Activated CD4-positive, alpha-beta T cell treated with anti-CD3 and anti-CD28 coated beads, Interleukin-2, amount 10 ng/mL, durations not matched to agents 24 days and 14 days (primary cell): ENCODE results near the gene EXD2. TPM values are rescaled to one million over a fixed set of nuclear protein-coding genes. Genes with fewer than 3 reads are reported as not detected.

Source experiments
- DNase-seq: peaks from one replicate; pipeline ENCODE4 v3.0.0; 2022
- H3K27ac Mint-ChIP-seq: one replicate; pipeline ENCODE4 v1.8.0; 2022; ENCODE audit warnings: mild to moderate bottlenecking, mixed read lengths
- H3K27me3 Mint-ChIP-seq: one replicate; pipeline ENCODE4 v1.8.0; 2022; ENCODE audit warnings: mixed read lengths
- H3K36me3 Mint-ChIP-seq: one replicate; pipeline ENCODE4 v1.8.0; 2022; ENCODE audit warnings: low read depth, mild to moderate bottlenecking, mixed read lengths
- H3K4me1 Mint-ChIP-seq: one replicate; pipeline ENCODE4 v1.8.0; 2021; ENCODE audit warnings: mixed read lengths
- H3K4me3 Mint-ChIP-seq: one replicate; pipeline ENCODE4 v1.8.0; 2022; ENCODE audit warnings: mild to moderate bottlenecking, moderate library complexity, mixed read lengths
- H3K9me3 Mint-ChIP-seq: one replicate; pipeline ENCODE4 v1.8.0; 2021; ENCODE audit warnings: mixed read lengths
- intact Hi-C: fragments of 100-400 bp; cut with micrococcal nuclease; formaldehyde crosslinking; loops from one replicate; pipeline ENCODE4 v1.15.1; 2023
- total RNA-seq: library from RNA; stranded (reverse); gene quantifications from 2 replicates; pipeline ENCODE4 v1.2.3, GENCODE V29; 2022

EXD2 gene
- 6.3 and 7.5 TPM in 2 replicates for total RNA-seq

- DNase-seq: peak; percentile 87
- Mint-ChIP-seq H3K4me3 (peak within 1 kb of the TSS; percentile 93), H3K9me3 (no peaks in the 10 kb centered on the region), H3K27me3 (peaks cover 11% of the 10 kb centered on the region), H3K36me3 (no peaks in the 10 kb centered on the region), H3K27ac (peak within 1 kb of the TSS; percentile 83), H3K4me1 (peaks cover 11% of the 10 kb centered on the region)
- intact Hi-C loops: loop anchor here (1.0 to 2.0 kb wide), 3 partner anchors 38 to 207 kb away; partner anchors contain the start of genes DCAF5, ERH and SLC39A9
Measured at GRCh38 chr14:69191340-69192111, at the start of gene EXD2. TSS of gene EXD2 (plus strand) at chr14:69191498. CDS start at chr14:69209471, 17,973 bp downstream.

- Mint-ChIP-seq H3K27me3 (no peaks in the 10 kb centered on the region), H3K27ac (no peak overlapping the region), H3K36me3 (peaks cover 15% of the 10 kb centered on the region), H3K9me3 (no peaks in the 10 kb centered on the region), H3K4me3 (no peak overlapping the region), H3K4me1 (peaks cover 15% of the 10 kb centered on the region)
- DNase-seq: no peak
- intact Hi-C loops: no loop called here
Measured at GRCh38 chr14:69141550-69141949, 49.7 kb upstream of the EXD2 start.

DNA sequence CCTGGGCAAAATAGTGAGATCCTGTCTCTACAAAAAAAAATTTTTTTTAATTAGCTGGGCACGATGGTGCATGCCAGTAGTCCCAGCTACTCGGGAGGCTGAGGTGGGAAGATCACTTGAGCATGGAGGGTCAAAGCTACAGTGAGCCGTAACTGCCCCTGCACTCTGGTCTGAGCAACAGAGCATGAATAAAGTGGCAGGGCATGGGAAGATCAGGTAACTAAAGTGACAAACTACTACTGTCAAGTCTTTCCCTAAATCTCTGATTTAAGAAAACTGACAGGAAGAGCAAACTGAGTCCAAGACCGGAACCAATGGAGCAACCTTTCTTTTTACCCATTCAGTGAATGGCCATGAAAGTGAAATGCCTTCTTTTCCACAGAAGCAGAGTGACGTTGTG is 49.2 kb upstream of the EXD2 start:
- H3K9me3 Mint-ChIP-seq: no peaks in the 10 kb centered on the region
- intact Hi-C loops: no loop called here
- H3K27ac Mint-ChIP-seq: no peak overlapping the region
- H3K4me3 Mint-ChIP-seq: no peak overlapping the region
- peaks cover 15% of the 10 kb centered on the region for H3K4me1 Mint-ChIP-seq
- H3K36me3 Mint-ChIP-seq: peaks cover 15% of the 10 kb centered on the region
- no peak for DNase-seq
- H3K27me3 Mint-ChIP-seq: no peaks in the 10 kb centered on the region

GRCh38 chr14:69149461-69150244 is 41.6 kb upstream of the EXD2 start:
- intact Hi-C loops: loop anchor here (2.0 to 10.0 kb wide), 2 partner anchors 17 to 1785 kb away; partner anchors contain the start of gene EIF2S1
- Mint-ChIP-seq H3K27me3 (peaks cover 7% of the 10 kb centered on the region), H3K9me3 (no peaks in the 10 kb centered on the region), H3K36me3 (peaks cover 24% of the 10 kb centered on the region), H3K4me3 (peak overlapping the region; percentile 55), H3K27ac (no peak overlapping the region), H3K4me1 (peaks cover 34% of the 10 kb centered on the region)
- DNase-seq: no peak

DNA sequence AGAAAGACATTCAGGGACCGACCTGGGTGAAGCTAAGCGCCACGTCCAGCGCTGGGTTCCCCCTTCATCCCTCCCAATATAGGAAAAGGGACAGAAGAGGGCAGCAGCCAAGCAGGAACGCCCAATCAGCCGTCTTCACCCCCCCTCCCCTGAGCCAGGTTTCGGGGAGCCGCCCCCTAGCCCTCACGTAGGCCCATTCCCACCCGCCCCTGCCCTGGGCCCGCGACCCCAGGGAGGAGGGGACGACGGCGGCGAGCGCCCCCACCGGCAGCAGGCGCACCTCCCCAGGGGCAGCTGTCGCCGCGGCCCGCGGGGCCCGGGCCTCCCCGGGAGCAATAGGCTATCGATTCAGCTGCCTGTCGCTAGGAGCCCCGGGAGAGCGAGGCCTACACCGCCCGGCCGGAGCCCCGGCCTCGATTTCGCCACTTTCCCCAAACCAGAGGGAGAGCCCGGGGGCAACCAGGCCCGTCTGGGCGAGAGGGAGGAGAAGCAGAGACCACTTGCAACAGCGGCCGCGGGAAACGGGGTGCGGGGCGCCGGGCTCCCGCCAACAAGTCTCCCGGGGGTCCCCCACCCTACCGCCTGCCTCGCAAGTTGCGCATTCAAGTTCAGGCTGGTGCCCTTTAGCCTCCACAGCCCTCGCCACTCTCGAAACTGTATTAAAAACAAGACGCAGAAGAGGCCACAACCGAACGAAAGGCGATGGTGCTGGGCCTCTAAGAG is 39.7 kb upstream of the EXD2 start:
- peak; percentile 93 for DNase-seq
- Mint-ChIP-seq H3K27me3 (peaks cover 24% of the 10 kb centered on the region), H3K4me1 (peaks cover 34% of the 10 kb centered on the region), H3K27ac (peak overlapping the region; percentile 94), H3K9me3 (no peaks in the 10 kb centered on the region), H3K36me3 (peaks cover 21% of the 10 kb centered on the region), H3K4me3 (peak overlapping the region; percentile 81)
- intact Hi-C loops: loop anchor here (2.0 to 10.0 kb wide), 4 partner anchors 19 to 1787 kb away; partner anchors contain the start of genes COX16, EIF2S1 and SRSF5

- Mint-ChIP-seq H3K27me3 (peaks cover 26% of the 10 kb centered on the region), H3K9me3 (no peaks in the 10 kb centered on the region), H3K4me3 (peak overlapping the region; percentile 81), H3K36me3 (peaks cover 18% of the 10 kb centered on the region), H3K27ac (peak overlapping the region; percentile 94), H3K4me1 (peaks cover 32% of the 10 kb centered on the region)
- no peak for DNase-seq
- intact Hi-C loops: loop anchor here (2.0 to 10.0 kb wide), 3 partner anchors 614 to 1788 kb away; partner anchors contain the start of genes COX16, EIF2S1 and SRSF5
Measured at GRCh38 chr14:69152181-69152901, 39.0 kb upstream of the EXD2 start.

GRCh38 chr14:69152902-69153151 is 38.5 kb upstream of the EXD2 start, which contains the start of gene DCAF5:
TSS of gene DCAF5 (minus strand) at chr14:69153119. CDS start at chr14:69152978, 141 bp downstream.
- H3K4me1 Mint-ChIP-seq: peaks cover 28% of the 10 kb centered on the region
- no peak for DNase-seq
- intact Hi-C loops: loop anchor here (1.0 to 10.0 kb wide), 5 partner anchors 38 to 1788 kb away; partner anchors contain the start of genes COX16, EIF2S1, ERH and EXD2
- peak within 1 kb of the TSS; percentile 94 for H3K27ac Mint-ChIP-seq
- H3K36me3 Mint-ChIP-seq: peaks cover 15% of the 10 kb centered on the region
- peak within 1 kb of the TSS; percentile 81 for H3K4me3 Mint-ChIP-seq
- H3K27me3 Mint-ChIP-seq: peaks cover 31% of the 10 kb centered on the region
- no peaks in the 10 kb centered on the region for H3K9me3 Mint-ChIP-seq

DNA sequence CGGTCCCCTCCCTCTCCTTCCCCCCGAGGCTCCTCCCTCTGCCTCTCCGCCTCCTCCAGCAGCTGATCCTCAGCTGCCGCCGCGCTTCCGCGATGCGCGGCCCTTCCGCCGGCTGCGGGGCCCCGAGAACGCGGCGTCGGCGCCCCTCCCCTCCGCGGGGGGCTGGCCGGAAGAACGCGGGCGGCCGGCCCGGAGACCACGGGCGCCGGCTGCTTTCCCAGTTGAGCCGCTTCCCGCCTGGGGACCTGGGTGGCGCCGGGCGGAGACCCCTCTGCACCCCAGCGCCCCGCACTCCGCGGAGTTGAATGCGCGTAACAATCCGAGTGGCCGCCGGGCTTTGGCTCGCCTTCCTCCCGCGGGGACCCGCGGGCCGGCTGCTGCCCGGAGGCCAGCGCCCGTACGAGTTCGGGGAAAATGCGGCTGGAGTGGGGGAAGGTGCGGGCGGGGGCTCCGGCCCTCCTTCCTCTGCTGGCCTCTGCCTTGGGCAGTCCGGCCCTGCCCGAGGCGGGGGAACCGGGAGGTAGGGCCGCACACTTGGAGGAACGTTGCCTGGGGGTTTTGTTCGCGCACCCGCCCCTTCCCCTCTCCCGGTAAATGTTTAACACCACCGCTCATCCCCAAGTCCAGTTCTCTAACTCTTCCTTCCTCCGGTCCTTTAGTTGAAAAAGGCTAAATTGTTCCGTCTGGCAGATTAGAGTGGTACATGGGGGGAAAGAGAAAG is 38.0 kb upstream of the EXD2 start:
- Mint-ChIP-seq H3K27me3 (peaks cover 32% of the 10 kb centered on the region), H3K36me3 (peaks cover 12% of the 10 kb centered on the region), H3K27ac (peak overlapping the region; percentile 68), H3K9me3 (no peaks in the 10 kb centered on the region), H3K4me1 (peaks cover 25% of the 10 kb centered on the region), H3K4me3 (peak overlapping the region; percentile 81)
- intact Hi-C loops: loop anchor here (1.0 to 10.0 kb wide), 5 partner anchors 38 to 1789 kb away; partner anchors contain the start of genes COX16, EIF2S1, ERH and EXD2
- peak; percentile 97 for DNase-seq

- Mint-ChIP-seq H3K9me3 (no peaks in the 10 kb centered on the region), H3K27me3 (peaks cover 38% of the 10 kb centered on the region), H3K4me1 (peaks cover 21% of the 10 kb centered on the region), H3K36me3 (peaks cover 7% of the 10 kb centered on the region), H3K4me3 (peak overlapping the region; percentile 81), H3K27ac (peak overlapping the region; percentile 68)
- peak; percentile 65 for DNase-seq
- intact Hi-C loops: loop anchor here (1.0 to 10.0 kb wide), 5 partner anchors 37 to 1789 kb away; partner anchors contain the start of genes COX16, EIF2S1, ERH and EXD2
Measured at GRCh38 chr14:69153873-69154270, 37.4 kb upstream of the EXD2 start.

- no peak for DNase-seq
- intact Hi-C loops: loop anchor here (10.0 kb wide), 1 partner anchor 1790 kb away; the partner anchor contains the start of gene EIF2S1
- no peaks in the 10 kb centered on the region for H3K9me3 Mint-ChIP-seq
- peak overlapping the region; percentile 48 for H3K27ac Mint-ChIP-seq
- peaks cover 2% of the 10 kb centered on the region for H3K36me3 Mint-ChIP-seq
- no peak overlapping the region for H3K4me3 Mint-ChIP-seq
- H3K4me1 Mint-ChIP-seq: peaks cover 17% of the 10 kb centered on the region
- H3K27me3 Mint-ChIP-seq: peaks cover 44% of the 10 kb centered on the region
Measured at GRCh38 chr14:69154779-69155178, 36.5 kb upstream of the EXD2 start.

- peaks cover under 1% of the 10 kb centered on the region for H3K36me3 Mint-ChIP-seq
- intact Hi-C loops: loop anchor here (10.0 kb wide), 1 partner anchor 1791 kb away; the partner anchor contains the start of gene EIF2S1
- H3K9me3 Mint-ChIP-seq: no peaks in the 10 kb centered on the region
- H3K4me3 Mint-ChIP-seq: no peak overlapping the region
- peaks cover 57% of the 10 kb centered on the region for H3K27me3 Mint-ChIP-seq
- DNase-seq: no peak
- peaks cover 5% of the 10 kb centered on the region for H3K4me1 Mint-ChIP-seq
- H3K27ac Mint-ChIP-seq: no peak overlapping the region
Measured at GRCh38 chr14:69156224-69156623, 35.1 kb upstream of the EXD2 start.

- no peak for DNase-seq
- Mint-ChIP-seq H3K4me3 (no peak overlapping the region), H3K27ac (no peak overlapping the region), H3K4me1 (no peaks in the 10 kb centered on the region), H3K36me3 (no peaks in the 10 kb centered on the region), H3K9me3 (peaks cover 22% of the 10 kb centered on the region), H3K27me3 (peaks cover 69% of the 10 kb centered on the region)
- intact Hi-C loops: no loop called here
Measured at GRCh38 chr14:69161590-69161989, 29.7 kb upstream of the EXD2 start.
